PFSK-1 (cell line): ENCODE measurements around the gene RFX3.

ENCODE experiments used
- FOXP2 ChIP-seq: optimal IDR thresholded peaks from 2 replicates; pipeline ENCODE3; 2011; ENCODE audit warnings: borderline replicate concordance, control low read depth, inconsistent platforms; ENCODE audit not compliant: insufficient read depth; ENCODE audit errors: extremely low read length, extremely low read depth
- POLR2AphosphoS5 ChIP-seq: IDR thresholded peaks from 2 replicates; pipeline ENCODE4 v1.6.1; 2012; ENCODE audit warnings: low read depth, mild to moderate bottlenecking, control low read depth, low read length, moderate library complexity
- REST ChIP-seq, 2 experiments: IDR thresholded peaks; 2 replicates each; pipeline versions ENCODE4 v1.6.1 to v1.8.0; 2011 to 2012; ENCODE audit warnings: low read depth in 2 of 2, low read length in 2 of 2, control low read depth in 1 of 2, inconsistent platforms in 1 of 2, mild to moderate bottlenecking in 1 of 2, moderate library complexity in 1 of 2; ENCODE audit not compliant: insufficient read depth in 1 of 2
- SIN3A ChIP-seq: IDR thresholded peaks from 2 replicates; pipeline ENCODE4 v1.6.1; 2012; ENCODE audit warnings: mild to moderate bottlenecking, low read length, moderate library complexity, borderline replicate concordance; ENCODE audit not compliant: insufficient read depth
- TAF1 ChIP-seq: IDR thresholded peaks from 2 replicates; pipeline ENCODE4 v1.6.1; 2012; ENCODE audit warnings: low read length, control low read depth, borderline replicate concordance; ENCODE audit not compliant: insufficient read depth

Gene RFX3

GRCh38 chr9:3281399-3281798, 244.4 kb downstream of the RFX3 start:
- TF ChIP-seq REST (IDR thresholded peaks at IDR 0.05; ENCODE audit: insufficient read depth in 1 of 2, low read depth in 2 of 2, low read length in 2 of 2) (no peak), FOXP2 (no peak), POLR2AphosphoS5 (no peak), TAF1 (no peak), SIN3A (no peak)

GRCh38 chr9:3277200-3277599, 248.6 kb downstream of the RFX3 start:
- TF ChIP-seq SIN3A (no peak), POLR2AphosphoS5 (no peak), REST (IDR thresholded peaks at IDR 0.05; ENCODE audit: insufficient read depth in 1 of 2, low read depth in 2 of 2, low read length in 2 of 2) (no peak), FOXP2 (no peak), TAF1 (no peak)

GRCh38 chr9:3271581-3271980, 254.2 kb downstream of the RFX3 start:
- TF ChIP-seq SIN3A = no peak
- no peak for TF ChIP-seq REST (IDR thresholded peaks at IDR 0.05; ENCODE audit: insufficient read depth in 1 of 2, low read depth in 2 of 2, low read length in 2 of 2)
- TF ChIP-seq FOXP2 = no peak
- TF ChIP-seq POLR2AphosphoS5 = no peak
- TF ChIP-seq TAF1 = no peak

- TF ChIP-seq FOXP2 (no peak), REST (IDR thresholded peaks at IDR 0.05; ENCODE audit: insufficient read depth in 1 of 2, low read depth in 2 of 2, low read length in 2 of 2) (no peak), TAF1 (no peak), SIN3A (no peak), POLR2AphosphoS5 (no peak)
These were observed 254.6 kb downstream of the RFX3 start for GRCh38 chr9:3271157-3271556.

GRCh38 chr9:3268223-3268622, 257.6 kb downstream of the RFX3 start:
- TF ChIP-seq REST (IDR thresholded peaks at IDR 0.05; ENCODE audit: insufficient read depth in 1 of 2, low read depth in 2 of 2, low read length in 2 of 2) (no peak), TAF1 (no peak), POLR2AphosphoS5 (no peak), FOXP2 (no peak), SIN3A (no peak)
